T-helper 1 cell treated with Interleukin-12 subunit alpha and Interleukin-12 subunit beta and Interleukin-4 antibody, amounts not matched to agents 30 ng/mL and 1 ng/mL, for 36 hours (primary cell): Measurements from ENCODE around the gene BCAR3. TPM values are rescaled to one million over a fixed set of nuclear protein-coding genes. Genes with fewer than 3 reads are reported as not detected.

Experiments used
- intact Hi-C: fragments of 100-400 bp; cut with micrococcal nuclease; formaldehyde crosslinking; loops from one replicate; pipeline ENCODE4 v1.15.1; 2024
- total RNA-seq: library from RNA; stranded (reverse); gene quantifications from 2 replicates; pipeline ENCODE4 v1.2.3, GENCODE V29; 2022

BCAR3 gene
- total RNA-seq, 1 donor from 2014 or later = 0.39 TPM

DNA sequence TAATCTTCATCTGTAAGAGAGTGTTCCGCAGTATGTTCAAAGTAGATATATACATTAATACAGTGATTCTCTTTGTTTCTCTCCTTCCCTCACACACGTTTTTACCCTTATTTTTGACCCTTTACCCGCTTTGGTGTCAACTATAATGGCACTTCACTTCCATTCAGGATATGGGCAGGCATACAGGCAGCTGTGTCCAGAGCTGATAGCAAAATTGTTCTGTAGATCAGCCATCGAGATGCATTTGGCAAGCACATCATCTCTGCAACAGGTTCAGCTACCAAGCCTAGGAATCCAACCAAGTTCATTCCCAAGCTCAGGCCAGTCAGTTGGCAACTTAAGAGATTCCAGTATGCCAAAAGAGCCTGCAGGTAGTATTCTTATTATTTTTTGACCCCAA, 158.9 kb downstream of the BCAR3 start:
- intact Hi-C loops = loop anchor here (10.0 kb wide), 1 partner anchor 1868 kb away; no protein-coding TSS in a partner anchor

DNA sequence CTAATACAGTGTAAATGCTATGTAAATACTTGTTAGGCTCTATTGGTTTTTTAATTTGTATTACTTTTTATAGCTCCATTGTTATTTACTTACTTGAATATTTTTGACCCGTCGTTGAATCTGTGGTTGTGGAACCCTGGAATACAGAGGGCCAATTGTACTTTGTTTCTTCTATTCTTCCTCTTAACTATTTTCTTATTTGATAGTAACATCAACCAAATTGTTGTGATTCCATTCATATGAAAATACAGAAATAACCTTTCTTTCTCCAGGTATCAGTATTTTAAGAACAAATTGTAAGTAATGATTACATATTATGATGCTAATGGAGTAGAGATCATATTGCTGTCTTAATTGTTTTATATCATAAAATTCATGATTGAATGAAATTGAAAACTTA, 160.0 kb downstream of the BCAR3 start:
- intact Hi-C loops = loop anchor here (10.0 kb wide), 1 partner anchor 1867 kb away; no protein-coding TSS in a partner anchor

DNA sequence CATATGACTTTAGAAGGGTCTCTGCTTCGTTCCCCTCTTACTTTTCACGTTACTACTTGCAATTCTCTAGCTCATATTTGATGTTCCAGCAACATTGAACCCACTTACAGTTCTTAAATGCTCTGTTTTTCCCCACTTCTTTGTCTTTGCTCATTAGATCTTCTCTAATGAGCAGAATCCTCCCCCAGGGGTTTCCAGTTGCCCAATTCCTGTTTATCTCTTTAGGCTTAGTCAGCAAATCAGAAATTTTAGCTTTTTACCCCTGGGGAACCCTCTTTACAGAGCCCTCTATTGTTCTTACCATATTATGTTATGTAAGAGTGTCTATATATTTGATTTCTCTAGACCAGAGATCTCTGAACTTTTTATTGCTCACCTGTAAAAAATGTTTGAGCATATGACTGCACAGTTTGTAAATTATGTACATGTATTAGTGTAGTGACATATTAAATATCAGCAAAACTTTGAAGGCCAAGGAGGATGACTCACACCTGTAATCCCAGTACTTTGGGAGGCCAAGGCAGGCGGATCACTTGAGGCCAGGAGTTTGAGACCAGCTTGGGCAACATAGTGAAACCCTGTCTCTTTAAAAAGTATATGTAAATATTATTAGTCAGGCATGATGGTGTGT, 162.3 kb downstream of the BCAR3 start:
- intact Hi-C loops = no loop called here

DNA sequence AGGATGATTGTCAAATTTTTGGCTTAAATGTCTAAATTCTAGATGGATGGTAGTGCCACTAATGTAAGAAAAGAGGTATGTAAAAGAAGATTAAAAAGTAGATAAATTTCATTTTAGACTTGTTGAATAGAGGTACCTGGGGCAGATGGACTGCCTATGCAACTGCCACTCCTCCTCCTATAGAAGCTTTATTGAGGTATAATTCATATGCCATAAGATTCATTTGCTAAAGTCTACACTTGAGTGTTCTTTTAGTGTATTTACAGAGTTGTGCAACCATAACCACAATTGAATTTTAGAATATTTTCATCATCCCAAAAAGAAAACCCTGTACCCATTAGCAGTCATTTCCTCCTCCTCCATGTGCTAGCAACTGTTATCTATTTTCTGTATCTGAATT, 163.1 kb downstream of the BCAR3 start:
- intact Hi-C loops = no loop called here

DNA sequence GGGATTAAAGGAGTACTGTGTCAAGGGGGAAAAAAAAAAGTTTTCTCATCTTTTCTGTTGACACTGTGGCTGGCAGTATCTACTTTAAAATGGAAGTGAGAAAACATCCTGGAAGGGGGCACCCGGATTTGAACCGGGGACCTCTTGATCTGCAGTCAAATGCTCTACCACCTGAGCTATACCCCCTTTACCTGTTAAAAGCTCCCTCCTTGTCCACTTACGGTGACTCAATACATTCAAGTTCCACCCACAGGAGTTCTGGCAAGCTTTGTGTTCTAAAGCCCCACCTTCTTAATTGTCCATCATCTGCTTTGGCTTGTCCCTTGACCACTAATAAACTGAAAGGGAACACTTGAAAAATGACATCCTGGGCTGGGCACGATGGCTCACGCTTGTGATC, 165.5 kb downstream of the BCAR3 start:
- intact Hi-C loops = no loop called here

Other genes starting within 250 kb of the BCAR3 start
- 0.10 and 0.12 TPM in 2 replicates for gene FNBP1L, start 233.7 kb downstream of the BCAR3 start, total RNA-seq
- 66.3 and 69.7 TPM in 2 replicates for gene DNTTIP2, start 197.4 kb upstream of the BCAR3 start, total RNA-seq
- 27.9 and 32.0 TPM in 2 replicates for gene GCLM, start 227.6 kb upstream of the BCAR3 start, total RNA-seq